Right lobe of liver (tissue), 6 donors: Measurements from ENCODE around the gene XPR1. TPM values are rescaled to one million over a fixed set of nuclear protein-coding genes. Genes with fewer than 3 reads are reported as not detected.
"Not testable (repeated sequence)": the region's sequence is repeated elsewhere in the genome, so short reads cannot be mapped to it uniquely, and the experiment has no call there.

Experiments
- ATAC-seq, 4 donors: fragments of 200-7000 bp; cut with Tn5 transposase; one replicate each; pipeline ENCODE4 v1.9.1; 2020; ENCODE audit warnings: mild to moderate bottlenecking in 4 of 4, moderate library complexity in 4 of 4
- DNase-seq, 3 donors: peaks; one replicate each; pipeline ENCODE4 v3.0.0-alpha.2; 2020
- H3K27ac ChIP-seq, 3 donors: fragments of 200-600 bp; one replicate each; pipeline ENCODE4 v1.8.0; 2022
- H3K27me3 ChIP-seq, 2 donors: fragments of 200-600 bp; one replicate each; pipeline ENCODE4 v1.8.0; 2022
- H3K36me3 ChIP-seq, 4 donors: fragments of 200-600 bp; sonication (generic) in 1 of 4; one replicate each; pipeline versions ENCODE4 v1.5.1 to v1.8.0; 2017 to 2022; ENCODE audit warnings: control low read depth in 1 of 4
- H3K4me1 ChIP-seq, 4 donors: fragments of 200-600 bp; sonication (generic) in 1 of 4; one replicate each; pipeline versions ENCODE4 v1.5.1 to v1.8.0; 2017 to 2022; ENCODE audit warnings: control low read depth in 1 of 4
- H3K4me3 ChIP-seq, 3 donors: fragments of 200-600 bp; one replicate each; pipeline ENCODE4 v1.8.0; 2022
- H3K9me3 ChIP-seq, 4 donors: fragments of 200-600 bp; sonication (generic) in 1 of 4; one replicate each; pipeline versions ENCODE4 v1.5.1 to v1.8.0; 2017 to 2022; ENCODE audit warnings: control low read depth in 1 of 4
- CTCF ChIP-seq, 4 donors: fragments of 200-600 bp in 3 of 4; fragments of 450-650 bp in 1 of 4; IDR thresholded peaks; one replicate each; pipeline versions ENCODE4 v1.5.1 to v1.8.0; 2016 to 2022; ENCODE audit warnings: antibody characterized with exemption in 4 of 4, mild to moderate bottlenecking in 2 of 4
- POLR2A ChIP-seq: fragments of 450-650 bp; IDR thresholded peaks from one replicate; pipeline ENCODE4 v1.6.1; 2017; ENCODE audit warnings: antibody characterized with exemption, mild to moderate bottlenecking
- WGBS: methylation state at CpG from one replicate; pipeline ENCODE4 v1.1.6; 2018; ENCODE audit warnings: low coverage, low lambda C conversion rate; ENCODE audit not compliant: insufficient coverage; ENCODE audit errors: missing lambda C conversion rate; 5-methylcytosine and 5-hydroxymethylcytosine counted together
- intact Hi-C, 2 donors: fragments of 100-400 bp; cut with DNase I; formaldehyde crosslinking; loops; one replicate each; pipeline versions ENCODE4 v1.11.2 to v1.14.1; 2022
- total RNA-seq, 6 experiments: library from RNA; depleted of rRNA in 2 of 6; stranded (reverse); fragments of >200 nt in 2 of 6; fragmentation: NEBNext Ultra II Directional in 3 of 6; extraction: Animal tissue kit (Norgen Biotek cat#: 25700) in 3 of 6; gene quantifications; one replicate each; pipeline versions ENCODE4 v1.1.0 to v1.2.4, GENCODE V29; 2016 to 2023
- donor health status: DM: no; HTN: yes; CAD: no.
- donor health status: DM: no; HTN: no; CAD: no.
- donor health status: DM: no; HTN: no; CAD: no.
- donor health status: DM: no; HTN: yes; CAD: no.
- donor health status: DM: no; HTN: yes; CAD: no.

XPR1 gene
- total RNA-seq, 6 experiments from 2014 or later = 5.9 to 10.0 (median 9.0) TPM

GRCh38 chr1:180722586-180722985 lies 90.8 kb downstream of the XPR1 start:
- Histone ChIP-seq H3K36me3 (no peaks in the 10 kb centered on the region), H3K27me3 (no peaks in the 10 kb centered on the region), H3K27ac (no peak overlapping the region), H3K4me3 (no peak overlapping the region), H3K9me3 (no peaks in the 10 kb centered on the region), H3K4me1 (no peaks in the 10 kb centered on the region)
- DNase-seq (no peak), ATAC-seq (no peak)
- intact Hi-C loops = no loop called here
- TF ChIP-seq POLR2A = no peak
- TF ChIP-seq CTCF (IDR thresholded peaks at IDR 0.05) = no peak
- 100% methylated on average over 1 of the region's 1 CpG for WGBS

- Histone ChIP-seq H3K27ac (no peak overlapping the region), H3K27me3 (no peaks in the 10 kb centered on the region), H3K9me3 (no peaks in the 10 kb centered on the region), H3K4me1 (no peaks in the 10 kb centered on the region), H3K4me3 (no peak overlapping the region), H3K36me3 (no peaks in the 10 kb centered on the region)
- 75% methylated on average over 1 of the region's 1 CpG for WGBS
- ATAC-seq (peak in 1 of 4 donors; percentile 39), DNase-seq (no peak)
- TF ChIP-seq CTCF (IDR thresholded peaks at IDR 0.05) = no peak
- TF ChIP-seq POLR2A = no peak
- intact Hi-C loops = no loop called here
These were observed 92.2 kb downstream of the XPR1 start for GRCh38 chr1:180724055-180724454.

- H3K27ac ChIP-seq, H3K4me3 ChIP-seq, H3K9me3 ChIP-seq, ATAC-seq, DNase-seq, H3K27me3 ChIP-seq, H3K36me3 ChIP-seq, intact Hi-C loops, H3K4me1 ChIP-seq: not testable (repeated sequence)
- 100% methylated on average over 1 of the region's 6 CpGs for WGBS
These were observed 94.2 kb downstream of the XPR1 start for GRCh38 chr1:180726024-180726423.

GRCh38 chr1:180727751-180728150 lies 95.9 kb downstream of the XPR1 start:
- H3K27ac ChIP-seq, H3K36me3 ChIP-seq, H3K4me1 ChIP-seq, H3K4me3 ChIP-seq, DNase-seq, H3K9me3 ChIP-seq, ATAC-seq, H3K27me3 ChIP-seq, intact Hi-C loops: not testable (repeated sequence)
- 100% methylated on average over 3 of the region's 3 CpGs for WGBS

GRCh38 chr1:180728472-180729106 lies 96.8 kb downstream of the XPR1 start:
- DNase-seq (no peak), ATAC-seq (no peak)
- TF ChIP-seq POLR2A (no peak), CTCF (IDR thresholded peaks at IDR 0.05) (no peak)
- H3K4me3 ChIP-seq = no peak overlapping the region
- no peaks in the 10 kb centered on the region for H3K9me3 ChIP-seq
- intact Hi-C loops = no loop called here
- no peak overlapping the region for H3K27ac ChIP-seq
- no peaks in the 10 kb centered on the region for H3K36me3 ChIP-seq
- no peaks in the 10 kb centered on the region for H3K4me1 ChIP-seq
- H3K27me3 ChIP-seq = no peaks in the 10 kb centered on the region
- WGBS = 95% methylated on average over 3 of the region's 4 CpGs
